GM12878 (cell line): ENCODE measurements around the gene HSD17B1. TPM values are rescaled to one million over a fixed set of nuclear protein-coding genes. Genes with fewer than 3 reads are reported as not detected.

Experiments
- ATAC-seq: fragments of 200-7000 bp; cut with Tn5 transposase; 3 replicates; pipeline ENCODE4 v1.9.1; 2020; ENCODE audit warnings: mild to moderate bottlenecking, moderate library complexity
- BruUV-seq: library from RNA; stranded (reverse); fragments of 400-500 nt; replicated peaks from 2 replicates; lab custom pipeline; 2021; lab: Mats Ljungman, UMichigan
- CTCF ChIA-PET: fragments of 300-600 bp; sonication (Branson Sonifier 250); formaldehyde crosslinking; extraction: SDS; loops from one replicate; lab custom pipeline; 2021; ENCODE audit warnings: inconsistent platforms; lab: Yijun Ruan, JAX
- POLR2A ChIA-PET: fragments of 350-600 bp; formaldehyde crosslinking; extraction: SDS; loops from one replicate; lab custom pipeline; 2021; ENCODE audit warnings: inconsistent platforms; lab: Charles Lee
- RAD21 ChIA-PET: fragments of 300-600 bp; sonication (Branson Sonifier 250); formaldehyde crosslinking; loops from one replicate; lab custom pipeline; 2023; ENCODE audit warnings: antibody characterized with exemption; ENCODE audit not compliant: unreplicated experiment; lab: Charles Lee
- SMC1A ChIA-PET: fragments of 300-600 bp; sonication (Branson Sonifier 250); formaldehyde crosslinking; loops from one replicate; lab custom pipeline; 2023; ENCODE audit not compliant: unreplicated experiment, uncharacterized antibody; lab: Charles Lee
- DNase-seq: peaks from one replicate; pipeline ENCODE4 v3.0.0-alpha.2; 2011; ENCODE audit warnings: low read depth, low spot score
- FAIRE-seq: peaks from 3 replicates; lab custom pipeline; 2011; peaks lifted over from hg19 to GRCh38; lab: Jason Lieb, UNC
- H2AFZ ChIP-seq: 2 replicates; pipeline ENCODE4 v1.6.0; 2011; ENCODE audit warnings: low read depth, low read length, control low read depth; ENCODE audit not compliant: control insufficient read depth
- H3K27ac ChIP-seq: 2 replicates; pipeline ENCODE4 v1.5.1; 2011; ENCODE audit warnings: control low read depth; ENCODE audit not compliant: control insufficient read depth, insufficient read depth
- H3K27me3 ChIP-seq, 2 experiments: replicated peaks in 1 of 2; 2 replicates each; pipeline versions ENCODE4 v1.6.0 to v1.6.1; 2011; ENCODE audit warnings: low read length in 1 of 2; ENCODE audit not compliant: control insufficient read depth in 2 of 2, insufficient read depth in 2 of 2
- H3K36me3 ChIP-seq, 2 experiments: 2 replicates each; pipeline ENCODE4 v1.5.1; 2011; ENCODE audit warnings: low read length in 1 of 2; ENCODE audit not compliant: control insufficient read depth in 2 of 2, insufficient read depth in 2 of 2
- H3K4me1 ChIP-seq: 2 replicates; pipeline ENCODE4 v1.6.1; 2011; ENCODE audit warnings: mild to moderate bottlenecking, low read length, moderate library complexity, mixed read lengths; ENCODE audit not compliant: control insufficient read depth, insufficient read depth
- H3K4me2 ChIP-seq: 2 replicates; pipeline ENCODE4 v1.6.0; 2011; ENCODE audit warnings: control low read depth; ENCODE audit not compliant: control insufficient read depth, insufficient read depth
- H3K4me3 ChIP-seq: fragments of 200-600 bp; sonication (generic); 2 replicates; pipeline ENCODE4 v1.5.1; 2016
- H3K79me2 ChIP-seq: 2 replicates; pipeline ENCODE4 v1.6.0; 2011; ENCODE audit warnings: low read length; ENCODE audit not compliant: control insufficient read depth, insufficient read depth
- H3K9ac ChIP-seq: 2 replicates; pipeline ENCODE4 v1.8.0; 2011; ENCODE audit warnings: low read length, control low read depth, mixed read lengths; ENCODE audit not compliant: control insufficient read depth, insufficient read depth
- H3K9me3 ChIP-seq: replicated peaks from 3 replicates; pipeline ENCODE4 v1.5.1; 2011; ENCODE audit warnings: mild to moderate bottlenecking, low read length; ENCODE audit not compliant: control insufficient read depth, insufficient read depth
- H4K20me1 ChIP-seq: 2 replicates; pipeline ENCODE4 v1.6.0; 2011; ENCODE audit not compliant: control insufficient read depth, insufficient read depth
- CBX3 ChIP-seq: fragments of 200-600 bp; sonication (generic); IDR thresholded peaks from 2 replicates; pipeline ENCODE4 v1.6.1; 2016; ENCODE audit warnings: low read depth, borderline replicate concordance
- DPF2 ChIP-seq: fragments of 450-650 bp; IDR thresholded peaks from 2 replicates; pipeline ENCODE4 v1.6.1; 2017; ENCODE audit warnings: mild to moderate bottlenecking
- MEF2B ChIP-seq: fragments of 450-650 bp; IDR thresholded peaks from 2 replicates; pipeline ENCODE4 v1.6.1; 2018; ENCODE audit warnings: mild to moderate bottlenecking, moderate library complexity; ENCODE audit not compliant: partially characterized antibody, poor library complexity, severe bottlenecking
- NFYB ChIP-seq: IDR thresholded peaks from 2 replicates; pipeline ENCODE4 v1.6.1; 2011; ENCODE audit warnings: low read depth, mild to moderate bottlenecking, low read length, improper control_type of control experiment, moderate library complexity; ENCODE audit not compliant: insufficient read depth
- STAT1 ChIP-seq: fragments of 450-650 bp; conservative IDR thresholded peaks from 2 replicates; pipeline ENCODE4 v1.6.1; 2014; ENCODE audit warnings: antibody characterized with exemption, mild to moderate bottlenecking
- SUZ12 ChIP-seq: fragments of 200-600 bp; sonication (generic); IDR thresholded peaks from one replicate; pipeline ENCODE4 v1.6.1; 2018; ENCODE audit warnings: antibody characterized with exemption, mild to moderate bottlenecking; ENCODE audit not compliant: unreplicated experiment
- TAF1 ChIP-seq: IDR thresholded peaks from 2 replicates; pipeline ENCODE4 v1.6.1; 2011; ENCODE audit warnings: mild to moderate bottlenecking, low read depth, low read length, borderline replicate concordance
- TCF7 ChIP-seq: IDR thresholded peaks from 2 replicates; pipeline ENCODE4 v1.6.1; 2014; ENCODE audit warnings: antibody characterized with exemption, borderline replicate concordance
- ZNF24 ChIP-seq: fragments of 450-650 bp; IDR thresholded peaks from 2 replicates; pipeline ENCODE4 v1.6.1; 2017; ENCODE audit warnings: antibody characterized with exemption, mild to moderate bottlenecking
- ZNF622 ChIP-seq: fragments of 450-650 bp; IDR thresholded peaks from 2 replicates; pipeline ENCODE4 v1.6.1; 2017; ENCODE audit warnings: mild to moderate bottlenecking, inconsistent platforms
- WGBS: methylation state at CpG from one replicate; pipeline ENCODE4 v1.1.6; 2016; ENCODE audit warnings: low lambda C conversion rate; ENCODE audit not compliant: insufficient replicate concordance, insufficient coverage; ENCODE audit errors: missing lambda C conversion rate; 5-methylcytosine and 5-hydroxymethylcytosine counted together
- in situ Hi-C: fragments of 300-500 bp; cut with MboI; formaldehyde crosslinking; loops from 9 replicates; pipeline ENCODE4 v1.14.3; 2018; ENCODE audit warnings: mixed read lengths
- intact Hi-C: fragments of 100-400 bp; cut with micrococcal nuclease; formaldehyde crosslinking; loops from one replicate; pipeline ENCODE4 v1.14.2; 2022; ENCODE audit not compliant: unreplicated experiment
- polyA plus RNA-seq, 11 experiments: library from polyadenylated mRNA; depleted of rRNA in 4 of 11; unstranded in 6 of 11; stranded (reverse) in 5 of 11; fragments of >200 nt; fragmentation: Nextera tagmentation in 4 of 11; fragmentation: Illumina TruSeq in 1 of 11; extraction: Ambion mirVana in 4 of 11; extraction: Trizol in 1 of 11; gene quantifications; 1 replicate in 1 of 11; 2 replicates in 10 of 11; pipeline versions ENCODE4 v1.2.1 to v1.2.3, GENCODE V29; 2011 to 2016; ENCODE audit warnings: inconsistent platforms in 2 of 11, missing spikeins in 2 of 11, low read depth in 1 of 11
- total RNA-seq, 4 experiments: library from RNA; depleted of rRNA in 3 of 4; stranded (reverse); fragments of >200 nt in 3 of 4; fragmentation: Illumina TruSeq in 1 of 4; extraction: Trizol in 1 of 4; gene quantifications; 2 replicates each; pipeline versions ENCODE4 v1.2.1 to v1.2.3, GENCODE V29; 2013 to 2021
- TF ChIP-seq, protein P1 (sequence below): IDR thresholded peaks from 2 replicates; pipeline ENCODE4 v1.6.1; 2012; ENCODE audit warnings: low read depth, low read length, improper control_type of control experiment

HSD17B1 gene
- total and polyA plus RNA-seq, 10 of the 15 experiments (the other 5 are each of a cell fraction or from before 2014, with no cell fraction given) = 0.15 to 1.1 (median 0.42) TPM

DNA sequence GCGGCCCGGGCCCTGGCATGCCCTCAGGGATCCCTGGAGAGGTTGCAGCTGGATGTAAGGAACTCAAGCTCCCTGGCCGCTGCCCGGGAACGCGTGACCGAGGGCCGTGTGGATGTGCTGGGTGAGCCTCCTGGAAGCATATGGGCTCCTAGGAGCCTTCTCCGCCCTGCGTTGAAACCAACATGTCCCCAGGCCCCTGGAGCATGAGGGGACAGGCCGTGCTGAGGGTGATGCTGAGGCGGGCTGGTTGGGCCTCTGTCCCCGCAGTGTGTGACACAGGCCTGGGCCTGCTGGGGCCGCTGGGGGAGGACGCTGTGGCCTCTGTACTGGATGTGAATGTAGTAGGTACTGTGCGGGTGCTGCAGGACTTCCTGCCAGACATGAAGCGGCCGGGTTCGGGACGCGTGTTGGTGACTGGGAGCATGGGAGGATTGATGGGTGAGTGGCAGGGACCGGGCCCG, 5.7 kb upstream of the HSD17B1 start:
- Histone ChIP-seq H3K27me3 (no peaks in the 10 kb centered on the region), H4K20me1 (no peaks in the 10 kb centered on the region), H3K79me2 (no peaks in the 10 kb centered on the region), H3K4me3 (no peak overlapping the region), H3K9ac (no peak overlapping the region), H2AFZ (no peak overlapping the region), H3K36me3 (no peaks in the 10 kb centered on the region; a peak in 2 of 4 replicates), H3K4me2 (no peak overlapping the region), H3K27ac (no peak overlapping the region), H3K9me3 (no peaks in the 10 kb centered on the region), H3K4me1 (peaks cover 11% of the 10 kb centered on the region)
- DNase-seq = no peak
- ChIA-PET CTCF (interaction anchor here (1.1 to 3.0 kb wide), 4 partner anchors 11 to 58 kb away, joined by 3 to 21 read pairs (median 6); partner anchors contain the start of gene NAGLU), POLR2A (no interaction called here), RAD21 (interaction anchor here (0.8 kb wide), 1 partner anchor 11 kb away, joined by 3 read pairs; no protein-coding TSS in a partner anchor), SMC1A (interaction anchor here (1.5 to 2.0 kb wide), 3 partner anchors 10 to 277 kb away, joined by 5 to 8 read pairs (median 5); partner anchors contain the start of genes BECN1, MLX and NAGLU)
- 95% methylated on average over 23 of the region's 23 CpGs for WGBS
- in situ Hi-C loops (no loop called here), intact Hi-C loops (loop anchor here (5.0 kb wide), 1 partner anchor 215 kb away; the partner anchor contains the start of gene RAMP2)
- no peak for FAIRE-seq
- TF ChIP-seq MEF2B = no peak
- no peak for TF ChIP-seq TAF1
- no peak for TF ChIP-seq STAT1
- no peak for TF ChIP-seq ZNF622
- TF ChIP-seq NFYB = no peak
- no peak for TF ChIP-seq SUZ12
- TF ChIP-seq TCF7 = no peak
- no peak for TF ChIP-seq ZNF24
- no peak for TF ChIP-seq CBX3
- no peak for TF ChIP-seq DPF2
- TF ChIP-seq, protein P1, sequence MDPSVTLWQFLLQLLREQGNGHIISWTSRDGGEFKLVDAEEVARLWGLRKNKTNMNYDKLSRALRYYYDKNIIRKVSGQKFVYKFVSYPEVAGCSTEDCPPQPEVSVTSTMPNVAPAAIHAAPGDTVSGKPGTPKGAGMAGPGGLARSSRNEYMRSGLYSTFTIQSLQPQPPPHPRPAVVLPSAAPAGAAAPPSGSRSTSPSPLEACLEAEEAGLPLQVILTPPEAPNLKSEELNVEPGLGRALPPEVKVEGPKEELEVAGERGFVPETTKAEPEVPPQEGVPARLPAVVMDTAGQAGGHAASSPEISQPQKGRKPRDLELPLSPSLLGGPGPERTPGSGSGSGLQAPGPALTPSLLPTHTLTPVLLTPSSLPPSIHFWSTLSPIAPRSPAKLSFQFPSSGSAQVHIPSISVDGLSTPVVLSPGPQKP = no peak
- BruUV-seq = no TSS peak
- no peak for ATAC-seq
